SW480 (cell line): ENCODE results near the gene EPHB2.

Source experiments
- DNase-seq: peaks from one replicate; pipeline ENCODE4 v3.0.0-alpha.2; 2016; ENCODE audit warnings: low spot score

The EPHB2 gene

GRCh38 chr1:22722901-22723550 lies 12.4 kb downstream of the EPHB2 start:
- no peak for DNase-seq

DNA sequence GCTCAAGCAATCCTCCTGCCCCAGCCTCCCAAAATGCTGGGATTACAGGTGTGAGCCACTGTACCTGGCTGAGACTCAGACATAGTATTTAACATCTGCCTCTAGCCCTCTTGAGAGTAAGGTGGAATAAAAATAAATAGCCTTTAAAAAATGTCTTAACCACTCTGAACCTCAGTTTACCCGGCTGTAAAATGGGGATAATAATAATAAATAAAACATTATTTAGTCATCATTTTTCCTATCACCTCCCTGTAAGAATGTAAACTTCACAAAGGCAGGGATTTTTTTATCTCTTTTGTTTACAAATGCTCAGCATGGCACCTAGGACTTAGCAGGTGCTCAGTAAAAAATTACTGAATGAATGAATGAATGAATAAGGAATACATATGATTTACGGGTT lies 17.2 kb downstream of the EPHB2 start:
- DNase-seq, result no peak

GRCh38 chr1:22728751-22729399 lies 18.2 kb downstream of the EPHB2 start:
- DNase-seq, result no peak

DNA sequence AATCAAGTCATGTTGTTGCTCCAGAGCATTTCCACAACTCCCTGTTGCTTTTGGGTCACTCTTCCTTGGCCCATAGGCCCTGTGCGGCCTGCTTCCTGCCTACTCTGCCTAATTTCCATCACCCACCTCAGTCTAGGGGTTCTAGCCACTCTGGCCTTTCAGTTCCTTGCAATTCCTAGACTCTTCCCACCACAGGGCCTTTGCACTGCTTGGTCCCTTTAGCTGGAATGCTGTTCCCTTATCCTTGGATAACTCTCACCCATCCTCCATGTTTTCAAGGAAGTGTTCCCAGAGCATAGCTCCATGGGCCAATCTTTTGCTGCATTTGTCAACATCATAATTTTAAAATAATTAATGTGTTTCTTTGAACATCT lies 18.7 kb downstream of the EPHB2 start:
- no peak for DNase-seq

- DNase-seq, result no peak
Measured at GRCh38 chr1:22729912-22730311, 19.3 kb downstream of the EPHB2 start.

DNA sequence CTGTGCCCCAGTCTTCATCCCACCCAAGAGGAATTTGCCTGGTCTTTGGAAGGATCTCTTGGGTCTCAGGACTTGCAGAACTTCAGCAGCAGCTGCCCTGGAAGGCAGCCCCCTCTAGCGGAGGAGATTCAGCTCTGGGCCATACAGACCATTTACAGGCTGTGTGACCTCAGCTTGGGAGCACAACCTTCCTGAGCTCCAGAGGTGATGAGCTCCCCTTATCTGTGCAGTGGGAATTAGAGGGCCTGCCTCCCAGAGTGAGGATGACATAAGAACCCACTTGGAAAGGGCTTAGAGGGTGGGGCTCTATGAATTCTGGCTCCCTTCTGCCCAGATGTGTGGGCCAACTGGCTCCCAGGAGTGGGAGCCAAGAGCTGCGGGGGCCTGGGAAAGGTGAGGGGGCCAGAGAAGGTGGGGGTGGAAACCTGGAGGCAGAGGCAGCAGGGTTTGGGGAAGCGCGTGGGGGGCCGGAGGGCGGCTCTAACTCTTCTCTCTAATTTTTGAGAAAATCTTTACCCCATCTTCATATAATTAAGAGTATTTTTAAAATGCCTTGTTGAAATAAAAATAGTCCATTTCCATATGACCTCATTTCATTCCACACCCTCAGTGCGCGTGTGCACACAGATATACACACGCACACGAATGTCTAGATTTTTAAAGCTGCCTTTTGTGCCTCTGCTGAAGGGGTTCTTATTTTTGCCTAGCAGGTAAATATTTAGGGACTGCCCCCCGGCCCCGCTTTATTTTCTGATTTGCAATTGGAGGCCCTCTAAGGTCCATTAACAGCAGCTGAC lies 21.5 kb downstream of the EPHB2 start:
- no peak for DNase-seq

DNA sequence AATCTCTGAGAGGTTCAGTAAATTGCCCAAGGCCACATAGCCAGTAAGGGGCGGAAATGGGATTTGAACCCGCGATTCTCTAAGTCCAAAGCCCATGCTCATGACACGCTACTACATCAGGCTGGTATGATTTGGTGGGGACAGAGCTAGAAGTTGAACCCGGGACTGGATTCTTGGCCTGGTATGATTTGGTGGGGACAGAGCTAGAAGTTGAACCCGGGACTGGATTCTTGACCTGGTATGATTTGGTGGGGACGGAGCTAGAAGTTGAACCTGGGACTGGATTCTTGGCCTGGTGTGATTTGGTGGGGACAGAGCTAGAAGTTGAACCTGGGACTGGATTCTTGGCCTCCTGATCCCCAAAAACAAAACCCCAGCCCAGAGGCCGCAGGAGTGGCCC lies 23.0 kb downstream of the EPHB2 start:
- DNase-seq, result no peak

DNA sequence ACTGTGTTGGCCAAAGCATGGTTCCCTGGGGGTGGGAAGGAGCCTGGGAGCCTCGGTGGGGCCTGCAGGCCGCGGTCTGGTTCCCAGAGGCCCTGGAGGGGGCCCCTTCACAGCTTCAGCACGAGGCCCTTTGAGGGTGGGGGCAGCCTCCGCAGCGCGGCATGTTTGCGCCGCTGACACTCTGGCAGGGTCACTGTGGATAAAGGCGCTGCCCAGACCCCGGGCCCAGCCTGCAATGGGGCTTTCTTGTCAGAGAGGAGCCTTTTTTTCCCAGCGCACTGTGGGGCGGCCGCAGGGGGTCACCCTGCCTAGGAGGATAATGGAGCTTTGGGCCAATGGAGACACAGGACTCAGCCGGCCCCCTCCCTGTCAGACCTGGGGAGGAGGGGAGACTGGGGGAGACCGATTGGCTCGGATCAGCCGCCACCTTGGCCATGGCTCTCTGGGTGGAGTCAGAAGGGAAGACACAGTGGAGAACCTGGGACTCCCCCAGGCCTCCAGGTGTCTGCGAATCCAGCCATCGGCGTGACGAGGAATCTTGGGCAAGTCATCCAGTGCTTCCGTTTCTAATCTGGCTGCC lies 26.0 kb downstream of the EPHB2 start:
- no peak for DNase-seq

GRCh38 chr1:22737374-22738068 lies 26.9 kb downstream of the EPHB2 start:
- no peak for DNase-seq

DNA sequence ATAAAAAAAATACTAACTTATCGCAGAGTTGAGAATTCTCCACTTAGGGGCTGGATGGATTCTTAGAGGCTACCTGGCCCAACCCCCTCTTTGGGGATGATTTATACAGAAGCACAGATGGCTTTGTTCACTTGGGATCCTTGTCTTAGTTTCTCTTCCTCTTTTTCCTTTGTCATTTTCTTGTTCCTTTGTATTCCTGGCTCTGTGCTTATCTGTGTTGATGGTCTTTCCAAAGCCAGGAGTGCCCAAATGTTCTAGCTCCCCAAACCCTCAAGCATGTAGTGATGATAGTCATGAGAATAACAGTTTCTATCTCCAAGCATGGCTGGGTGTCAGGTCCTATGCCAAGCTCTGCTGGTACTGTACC lies 27.4 kb downstream of the EPHB2 start:
- DNase-seq, result no peak

- DNase-seq, result no peak
Measured at GRCh38 chr1:22738522-22738921, 27.9 kb downstream of the EPHB2 start.

DNA sequence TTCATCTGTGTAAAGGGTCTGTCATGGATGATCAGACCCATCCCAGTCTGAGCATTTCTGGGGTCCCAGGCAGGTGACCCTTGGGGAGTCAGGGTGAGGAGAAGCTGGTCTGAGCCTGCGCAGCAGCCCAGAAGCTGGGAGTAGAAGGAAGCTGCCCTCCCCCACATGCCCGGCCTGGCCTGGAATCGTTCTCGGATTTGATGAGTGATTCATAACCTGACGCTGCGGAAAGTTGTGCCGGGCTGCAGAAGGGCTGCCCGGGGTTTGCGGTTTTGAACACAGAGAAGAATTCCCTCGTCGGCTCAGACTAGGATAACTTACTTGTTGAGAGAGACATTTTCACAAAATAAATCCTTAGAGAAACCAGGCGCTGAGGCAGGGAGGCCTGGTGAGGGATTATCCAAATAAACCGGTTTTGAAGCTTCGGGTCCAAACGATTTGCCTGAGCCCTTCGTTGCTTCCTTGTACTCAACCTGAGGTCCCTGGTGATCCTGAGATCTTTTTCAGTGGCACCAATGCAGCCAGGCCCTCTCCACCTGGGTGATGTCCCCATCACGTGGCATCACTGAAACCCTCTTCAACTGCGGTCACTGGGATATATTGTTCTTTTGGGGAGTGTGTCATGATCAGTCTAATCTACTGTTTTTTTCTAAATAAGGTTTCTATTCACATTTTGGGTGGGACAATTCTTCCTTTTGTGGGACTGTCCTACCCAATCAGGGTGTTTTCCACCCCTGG lies 29.2 kb downstream of the EPHB2 start:
- DNase-seq, result peak; percentile 76

DNA sequence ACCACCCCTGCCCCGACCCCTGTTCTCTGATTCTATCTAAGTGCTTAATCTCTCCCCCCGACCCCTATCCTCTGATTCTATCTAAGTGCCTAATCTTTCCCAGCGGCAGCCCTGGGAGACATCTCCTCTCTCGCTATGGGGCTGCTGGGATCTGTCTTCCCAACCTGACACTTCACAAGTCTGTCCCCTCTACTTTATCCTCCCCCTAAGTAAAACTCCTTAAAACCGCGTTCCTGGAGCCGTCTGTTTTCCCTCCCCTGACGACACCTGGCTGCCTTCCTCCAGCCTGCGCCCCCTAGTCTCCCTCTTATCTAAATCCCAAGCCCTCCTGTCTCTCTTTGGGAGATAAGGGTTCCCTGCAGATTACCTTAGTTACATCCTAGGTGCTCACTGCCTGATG lies 30.5 kb downstream of the EPHB2 start:
- DNase-seq, result no peak

DNA sequence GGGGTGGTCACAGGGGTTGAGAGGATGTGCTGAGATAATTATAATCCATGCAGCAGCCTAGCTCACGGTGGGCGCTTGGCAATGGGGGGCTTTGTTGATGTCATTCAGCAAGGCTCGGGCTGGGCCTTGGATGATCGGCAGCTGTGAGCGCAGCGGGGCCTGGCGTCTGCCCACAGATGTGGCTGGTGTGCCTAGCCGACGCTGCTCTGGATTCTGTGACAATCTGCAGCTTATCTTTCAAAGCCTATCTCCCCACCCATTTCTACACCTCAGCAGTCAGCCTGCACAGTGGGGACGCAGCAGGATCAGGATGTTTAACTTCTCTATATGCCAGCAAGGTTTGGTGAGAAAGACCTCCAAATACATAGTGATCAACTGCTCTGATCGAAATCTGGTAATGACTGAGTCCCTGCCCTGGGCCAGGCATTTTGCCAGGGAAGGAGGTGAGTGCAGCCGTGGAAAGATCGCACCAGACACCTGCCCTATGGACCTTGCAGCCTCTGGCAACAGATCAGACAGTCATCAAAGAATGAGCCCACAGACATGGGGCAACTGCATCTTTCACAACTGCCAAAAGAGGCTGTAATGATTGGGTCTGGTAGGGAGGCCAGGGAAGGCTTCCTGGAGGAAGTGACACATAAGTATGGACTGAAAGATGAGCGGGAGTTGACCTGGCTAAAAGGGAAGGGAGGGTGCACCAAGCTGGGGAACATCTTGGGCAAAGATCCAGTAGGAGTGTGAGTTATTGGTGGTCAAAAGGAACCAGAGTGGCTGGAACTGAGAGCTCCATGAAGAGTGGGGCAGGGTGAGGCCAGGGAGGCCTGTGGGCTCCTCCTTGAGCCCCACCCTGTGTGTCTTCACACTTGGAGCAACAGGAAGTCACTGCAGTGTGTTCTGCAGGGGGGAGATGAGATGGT lies 35.3 kb downstream of the EPHB2 start:
- peak; percentile 36 for DNase-seq

DNA sequence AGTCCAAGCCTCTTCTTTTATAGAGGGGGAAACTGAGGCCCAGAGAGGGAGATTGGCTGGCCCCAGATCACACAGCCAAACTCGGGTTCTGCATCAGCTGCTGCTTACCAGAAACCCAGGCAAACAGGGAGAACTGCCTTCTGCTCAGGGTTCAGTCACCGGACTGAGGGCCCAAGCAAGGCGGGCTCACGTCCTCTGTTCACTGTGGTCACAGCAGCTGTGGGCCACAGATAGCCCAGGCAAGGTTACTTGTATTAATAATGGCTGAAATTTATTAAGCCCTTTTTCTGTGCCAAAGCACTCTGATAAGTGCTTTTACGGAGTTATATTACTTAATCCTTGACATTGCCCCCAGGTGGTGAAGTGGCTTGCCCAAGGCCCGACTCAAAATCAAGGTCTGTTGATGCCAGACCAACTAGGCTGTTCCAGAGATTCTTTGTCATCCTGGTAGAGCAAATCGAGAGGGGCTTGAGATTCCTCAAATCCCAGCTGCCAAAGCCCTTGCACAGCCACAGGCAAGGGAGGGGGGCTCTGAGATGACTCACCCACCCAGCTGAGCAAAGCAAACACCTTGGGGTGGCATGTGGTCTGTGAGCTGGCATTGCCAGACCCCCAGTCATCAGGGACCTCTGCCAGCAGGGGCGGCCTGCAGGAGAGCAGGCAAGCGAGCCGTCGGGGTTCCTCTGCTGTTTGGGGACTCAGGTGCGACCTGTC lies 36.5 kb downstream of the EPHB2 start:
- no peak for DNase-seq

GRCh38 chr1:22747735-22748073 lies 37.1 kb downstream of the EPHB2 start:
- no peak for DNase-seq

- no peak for DNase-seq
Measured at GRCh38 chr1:22749503-22749902, 38.9 kb downstream of the EPHB2 start.

DNA sequence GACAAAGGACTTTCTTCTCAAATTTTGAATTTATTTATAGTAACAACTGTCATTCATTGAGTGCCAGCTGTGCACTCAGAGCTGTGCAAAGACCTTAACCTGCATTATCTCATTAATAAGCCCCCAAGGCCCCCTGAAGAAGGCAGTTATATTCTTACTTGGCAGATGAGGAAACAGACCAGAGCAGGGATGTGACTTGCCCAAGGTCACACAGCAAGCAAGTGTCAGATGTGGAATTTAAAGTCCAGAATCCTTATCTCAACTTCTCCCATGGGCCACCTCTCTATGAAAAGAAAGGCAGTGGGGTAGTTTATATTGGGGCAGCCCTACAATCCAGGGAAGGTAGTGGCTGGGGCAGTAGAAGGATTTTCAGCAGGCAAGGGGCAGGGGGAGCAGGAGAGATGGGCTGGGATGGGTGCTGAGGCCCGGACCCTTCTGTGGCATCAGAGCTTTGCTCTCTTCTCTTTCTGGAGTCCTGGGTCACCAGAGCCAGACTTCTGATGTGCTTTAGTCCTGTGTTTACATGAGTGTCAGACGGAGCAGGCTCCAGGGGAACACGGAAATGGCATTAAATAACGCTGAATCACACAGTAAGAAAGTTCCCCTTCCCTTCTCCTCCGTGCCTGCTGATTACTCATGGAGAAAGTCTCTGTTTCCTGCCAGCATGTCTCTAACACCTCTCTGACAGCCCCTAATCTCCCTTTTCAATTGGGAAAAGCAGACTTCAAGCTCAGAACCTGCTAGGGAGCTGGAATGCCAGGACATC lies 39.5 kb downstream of the EPHB2 start:
- DNase-seq, result peak; percentile 52

GRCh38 chr1:22750685-22751051 lies 40.0 kb downstream of the EPHB2 start:
- DNase-seq, result no peak
